Measurements from ENCODE around the gene CYSTM1. TPM values are rescaled to one million over a fixed set of nuclear protein-coding genes. Genes with fewer than 3 reads are reported as not detected.

CYSTM1 gene
- total RNA-seq, 4 donors from 2014 or later, result 44.9 to 77.6 (median 63.5) TPM

DNA sequence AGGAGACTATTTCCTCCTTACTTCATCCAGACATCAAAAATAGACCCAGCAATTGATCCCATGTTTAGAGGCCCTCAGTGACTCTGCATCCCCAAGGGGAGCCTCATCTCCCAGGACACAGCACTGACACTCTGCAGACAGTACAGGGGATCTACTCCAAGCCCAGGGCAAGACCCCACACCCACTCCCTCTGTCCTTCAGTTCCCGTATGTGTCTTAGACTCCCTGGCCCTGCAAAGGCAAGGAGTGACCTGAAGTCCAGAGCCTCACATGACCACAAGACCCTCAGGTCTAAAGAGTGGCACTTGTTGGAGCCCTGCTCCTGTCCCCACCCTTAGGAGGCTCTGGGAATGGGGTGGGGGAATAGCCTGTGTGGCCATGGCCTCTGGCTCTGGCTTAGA, 27.5 kb upstream of the CYSTM1 start:
- DNase-seq (ENCODE audit: low spot score in 2 of 2), result no peak
- no peaks in the 10 kb centered on the region for H3K36me3 ChIP-seq
- H3K4me1 ChIP-seq, result peaks cover 0 to 44% (median 13%) of the 10 kb centered on the region in 4 donors
- H3K27me3 ChIP-seq, result no peaks in the 10 kb centered on the region
- TF ChIP-seq, protein P1, sequence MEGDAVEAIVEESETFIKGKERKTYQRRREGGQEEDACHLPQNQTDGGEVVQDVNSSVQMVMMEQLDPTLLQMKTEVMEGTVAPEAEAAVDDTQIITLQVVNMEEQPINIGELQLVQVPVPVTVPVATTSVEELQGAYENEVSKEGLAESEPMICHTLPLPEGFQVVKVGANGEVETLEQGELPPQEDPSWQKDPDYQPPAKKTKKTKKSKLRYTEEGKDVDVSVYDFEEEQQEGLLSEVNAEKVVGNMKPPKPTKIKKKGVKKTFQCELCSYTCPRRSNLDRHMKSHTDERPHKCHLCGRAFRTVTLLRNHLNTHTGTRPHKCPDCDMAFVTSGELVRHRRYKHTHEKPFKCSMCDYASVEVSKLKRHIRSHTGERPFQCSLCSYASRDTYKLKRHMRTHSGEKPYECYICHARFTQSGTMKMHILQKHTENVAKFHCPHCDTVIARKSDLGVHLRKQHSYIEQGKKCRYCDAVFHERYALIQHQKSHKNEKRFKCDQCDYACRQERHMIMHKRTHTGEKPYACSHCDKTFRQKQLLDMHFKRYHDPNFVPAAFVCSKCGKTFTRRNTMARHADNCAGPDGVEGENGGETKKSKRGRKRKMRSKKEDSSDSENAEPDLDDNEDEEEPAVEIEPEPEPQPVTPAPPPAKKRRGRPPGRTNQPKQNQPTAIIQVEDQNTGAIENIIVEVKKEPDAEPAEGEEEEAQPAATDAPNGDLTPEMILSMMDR (IDR thresholded peaks at IDR 0.05), result no peak
- TF ChIP-seq POLR2A (IDR thresholded peaks at IDR 0.05) (no peak), EP300 (IDR thresholded peaks at IDR 0.05) (no peak)
- 100% methylated on average over 1 of the region's 1 CpG for WGBS, 2 donors
- no peak overlapping the region for H3K27ac ChIP-seq
- H3K9me3 ChIP-seq, result no peaks in the 10 kb centered on the region
- H3K4me3 ChIP-seq, result no peak overlapping the region

DNA sequence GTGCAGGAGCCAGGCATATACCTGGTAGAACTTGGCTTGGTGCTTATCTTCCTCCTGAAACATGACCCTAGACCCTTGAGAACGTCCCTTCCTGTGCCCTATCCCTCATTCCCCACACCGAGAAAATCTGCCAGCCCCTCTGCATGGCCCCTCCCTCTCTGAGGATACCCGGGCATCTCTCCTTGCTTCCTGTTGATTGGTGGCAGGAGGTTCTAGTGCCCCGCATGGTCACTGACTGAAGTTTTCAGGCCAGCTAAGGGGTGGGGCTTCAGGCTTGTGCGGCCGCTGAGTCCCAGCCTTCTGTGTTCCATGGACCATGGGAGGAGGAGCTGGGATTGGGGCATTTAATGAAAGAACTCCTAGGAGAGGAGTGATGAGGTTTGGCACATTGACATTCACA, 26.5 kb upstream of the CYSTM1 start:
- Histone ChIP-seq H3K9me3 (no peaks in the 10 kb centered on the region), H3K36me3 (no peaks in the 10 kb centered on the region), H3K27ac (no peak overlapping the region), H3K27me3 (no peaks in the 10 kb centered on the region), H3K4me1 (peaks cover 0 to 52% (median 13%) of the 10 kb centered on the region in 4 donors), H3K4me3 (no peak overlapping the region)
- no peak for DNase-seq (ENCODE audit: low spot score in 2 of 2)
- WGBS, 2 donors, result 21 to 32% methylated on average over 6 of the region's 6 CpGs
- no peak for TF ChIP-seq POLR2A (IDR thresholded peaks at IDR 0.05)

DNA sequence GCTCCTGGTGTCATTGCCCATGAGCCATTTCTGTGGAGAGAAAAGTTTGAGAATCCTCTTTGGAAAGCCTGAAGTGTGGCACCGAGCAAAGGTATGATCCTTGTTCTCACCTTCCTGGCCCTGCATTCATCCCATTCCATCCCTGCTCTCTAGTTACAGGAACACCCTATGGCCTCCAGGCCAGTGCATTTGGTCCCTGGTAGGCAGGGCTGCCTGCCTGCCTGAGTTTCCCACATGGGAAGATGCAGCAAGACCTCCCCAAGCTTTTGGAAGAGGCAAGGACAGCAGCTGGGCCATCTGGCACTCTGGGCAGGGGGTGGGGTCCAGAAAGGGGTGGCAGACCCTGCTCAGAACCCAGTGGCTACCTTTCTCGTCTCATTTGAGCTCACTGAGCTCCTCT, 24.8 kb upstream of the CYSTM1 start:
- Histone ChIP-seq H3K27ac (no peak overlapping the region), H3K4me3 (no peak overlapping the region), H3K36me3 (no peaks in the 10 kb centered on the region), H3K27me3 (no peaks in the 10 kb centered on the region), H3K4me1 (peaks cover 0 to 55% (median 12%) of the 10 kb centered on the region in 4 donors), H3K9me3 (no peaks in the 10 kb centered on the region)
- WGBS, 2 donors, result 74 to 77% methylated on average over 2 of the region's 2 CpGs
- TF ChIP-seq, protein P1 (IDR thresholded peaks at IDR 0.05), result no peak
- no peak for TF ChIP-seq EP300 (IDR thresholded peaks at IDR 0.05)
- no peak for TF ChIP-seq POLR2A (IDR thresholded peaks at IDR 0.05)
- DNase-seq (ENCODE audit: low spot score in 2 of 2), result no peak

DNA sequence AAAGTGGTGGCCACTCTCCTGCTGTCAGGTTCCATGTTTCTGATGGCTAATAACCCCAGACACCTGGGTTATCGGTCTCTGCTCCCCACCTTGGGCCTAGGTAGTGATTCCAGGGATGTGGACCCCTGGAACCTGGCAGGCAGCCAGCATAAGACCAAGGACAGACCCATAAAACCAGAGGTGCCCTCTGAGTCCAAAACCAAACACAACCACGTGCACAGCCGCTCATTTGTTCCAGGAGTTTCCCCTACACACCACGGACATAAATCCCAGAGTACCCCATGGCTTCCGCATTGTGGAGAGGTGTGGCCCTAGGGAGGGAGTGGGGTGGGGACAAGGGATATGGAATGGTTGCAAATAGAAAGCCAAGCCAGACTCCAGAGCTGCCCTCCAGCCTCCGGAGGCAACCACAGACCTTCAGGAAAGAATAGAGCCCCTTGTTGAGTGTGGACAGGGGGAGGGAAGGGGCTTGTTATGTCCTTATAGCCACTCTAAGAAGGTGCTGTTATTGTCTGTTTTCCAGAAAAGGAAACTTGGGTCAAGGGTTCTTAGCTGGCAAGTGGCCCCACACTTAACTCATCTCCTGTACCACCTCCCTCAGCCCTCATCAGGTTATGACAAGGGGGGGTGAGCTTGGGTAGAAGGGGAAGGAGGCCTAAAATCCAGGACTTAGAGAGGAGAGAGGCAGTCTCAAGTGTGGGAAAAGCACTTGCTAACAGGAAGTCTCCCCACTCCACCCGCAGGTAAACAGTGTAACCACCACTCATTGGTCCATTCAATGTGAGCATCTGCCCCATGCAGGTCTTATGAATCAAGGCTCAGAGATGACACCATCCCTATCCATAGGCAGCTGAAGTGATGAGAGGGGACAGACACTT, 23.6 kb upstream of the CYSTM1 start:
- H3K27ac ChIP-seq, result no peak overlapping the region
- 63 to 67% methylated on average over 7 of the region's 7 CpGs for WGBS, 2 donors
- TF ChIP-seq EP300 (IDR thresholded peaks at IDR 0.05), result no peak
- TF ChIP-seq, protein P1 (IDR thresholded peaks at IDR 0.05), result no peak
- no peak for TF ChIP-seq POLR2A (IDR thresholded peaks at IDR 0.05)

DNA sequence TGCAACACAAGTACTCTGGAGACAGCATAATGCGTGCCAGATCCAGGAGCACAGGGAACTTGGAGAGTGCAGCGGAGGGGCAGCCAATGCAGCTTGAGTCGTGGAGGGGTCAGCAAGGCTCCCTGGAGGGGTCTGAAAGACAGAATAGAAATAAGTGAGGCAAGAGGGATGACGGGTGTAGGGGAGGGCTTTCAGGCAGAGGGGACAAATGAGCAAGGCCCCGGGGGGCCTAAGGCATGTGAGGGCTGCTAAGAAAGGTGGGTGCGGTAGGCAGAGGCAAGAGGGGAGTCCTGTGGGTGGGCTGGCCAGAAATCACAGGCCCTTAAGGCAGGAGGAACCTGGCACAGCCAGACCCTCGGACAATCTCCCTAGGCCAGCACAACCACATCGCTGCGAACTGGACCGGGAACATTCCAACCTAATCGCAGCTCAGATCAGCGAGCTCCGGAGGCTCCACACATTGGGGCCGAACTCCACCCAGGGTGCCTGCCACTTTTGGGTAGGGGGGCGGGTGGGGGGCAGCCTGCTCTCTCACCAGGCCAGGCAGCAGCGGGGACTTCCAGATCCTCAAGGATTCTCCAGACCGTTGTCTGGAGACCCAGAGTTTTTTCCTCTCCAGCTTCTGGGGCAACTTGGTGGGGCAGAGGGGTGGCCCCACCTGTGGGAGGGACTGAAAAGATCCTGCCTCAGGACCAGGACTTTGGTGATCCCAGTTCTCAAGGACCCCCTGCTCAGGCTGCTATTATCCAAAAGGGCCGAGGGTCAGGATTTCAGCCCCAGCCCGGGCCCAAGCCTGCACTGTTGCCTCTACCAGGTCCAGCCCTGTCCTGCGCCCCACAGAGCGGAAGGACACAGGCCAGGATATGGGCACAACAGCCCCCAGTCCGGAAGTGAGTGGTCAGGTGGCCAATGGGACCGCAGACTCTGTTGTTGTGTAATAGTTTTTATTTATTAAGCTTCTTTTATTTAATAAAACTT, 22.7 kb upstream of the CYSTM1 start:
- H3K4me3 ChIP-seq, result no peak overlapping the region
- H3K27me3 ChIP-seq, result no peaks in the 10 kb centered on the region
- H3K36me3 ChIP-seq, result no peaks in the 10 kb centered on the region
- TF ChIP-seq, protein P1 (IDR thresholded peaks at IDR 0.05), result no peak
- TF ChIP-seq POLR2A (IDR thresholded peaks at IDR 0.05) (no peak), EP300 (IDR thresholded peaks at IDR 0.05) (no peak)
- no peaks in the 10 kb centered on the region for H3K9me3 ChIP-seq
- peaks cover 0 to 61% (median 7%) of the 10 kb centered on the region in 4 donors for H3K4me1 ChIP-seq
- H3K27ac ChIP-seq, result no peak overlapping the region
- 70 to 73% methylated on average over 14 to 17 of the region's 23 CpGs for WGBS, 2 donors
- DNase-seq (ENCODE audit: low spot score in 2 of 2), result no peak

More for the DNA sequence above, 23.6 kb upstream of the CYSTM1 start:
- no peaks in the 10 kb centered on the region for H3K9me3 ChIP-seq
- H3K36me3 ChIP-seq, result no peaks in the 10 kb centered on the region
- no peaks in the 10 kb centered on the region for H3K27me3 ChIP-seq
- peaks cover 0 to 55% (median 3%) of the 10 kb centered on the region in 4 donors for H3K4me1 ChIP-seq
- no peak overlapping the region for H3K4me3 ChIP-seq
- DNase-seq (ENCODE audit: low spot score in 2 of 2), result no peak
